Tibial nerve (tissue), 4 donors: ENCODE measurements around the gene CTNNA1. TPM values are rescaled to one million over a fixed set of nuclear protein-coding genes. Genes with fewer than 3 reads are reported as not detected.

ENCODE experiments used
- DNase-seq, 2 donors: peaks; one replicate each; pipeline ENCODE4 v3.0.0-alpha.2; 2019; ENCODE audit warnings: low spot score in 2 of 2
- H3K27ac ChIP-seq, 4 donors: fragments of 200-600 bp; sonication (generic) in 3 of 4; one replicate each; pipeline ENCODE4 v1.5.1; 2017 to 2019; ENCODE audit warnings: mild to moderate bottlenecking in 1 of 4
- H3K27me3 ChIP-seq, 2 donors: fragments of 200-600 bp; sonication (generic) in 1 of 2; one replicate each; pipeline versions ENCODE4 v1.5.1 to v1.6.0; 2017 to 2019
- H3K36me3 ChIP-seq, 3 donors: fragments of 200-600 bp; sonication (generic); one replicate each; pipeline ENCODE4 v1.5.1; 2018 to 2019
- H3K4me1 ChIP-seq, 4 donors: fragments of 200-600 bp; sonication (generic) in 3 of 4; one replicate each; pipeline ENCODE4 v1.5.1; 2017 to 2019
- H3K4me3 ChIP-seq, 4 donors: fragments of 200-600 bp; sonication (generic) in 3 of 4; one replicate each; pipeline ENCODE4 v1.5.1; 2017 to 2019; ENCODE audit warnings: mild to moderate bottlenecking in 1 of 4, moderate library complexity in 1 of 4
- H3K9me3 ChIP-seq, 4 donors: fragments of 200-600 bp; sonication (generic) in 3 of 4; one replicate each; pipeline ENCODE4 v1.5.1; 2017 to 2019
- EP300 ChIP-seq, 2 donors: sonication (generic); formaldehyde crosslinking; IDR thresholded peaks; one replicate each; pipeline ENCODE4 v1.6.1; 2017; ENCODE audit warnings: antibody characterized with exemption in 2 of 2, mild to moderate bottlenecking in 1 of 2
- POLR2A ChIP-seq, 2 donors: fragments of 450-650 bp; IDR thresholded peaks; one replicate each; pipeline ENCODE4 v1.6.1; 2017; ENCODE audit warnings: antibody characterized with exemption in 2 of 2, mild to moderate bottlenecking in 2 of 2, moderate library complexity in 2 of 2
- WGBS, 2 donors: methylation state at CpG; one replicate each; pipeline ENCODE4 v1.1.5; 2018; 5-methylcytosine and 5-hydroxymethylcytosine counted together
- total RNA-seq, 4 donors: library from RNA; depleted of rRNA; stranded (reverse); fragments of >200 nt; gene quantifications; one replicate each; pipeline ENCODE4 v1.1.0, GENCODE V29; 2016
- TF ChIP-seq, protein P1 (sequence below), 5 experiments: fragments of 200-600 bp in 3 of 5; fragments of 450-650 bp in 2 of 5; sonication (generic) in 3 of 5; IDR thresholded peaks; one replicate each; pipeline ENCODE4 v1.5.1; 2016 to 2019; ENCODE audit warnings: antibody characterized with exemption in 5 of 5, mild to moderate bottlenecking in 3 of 5, moderate library complexity in 2 of 5

CTNNA1 gene
- total RNA-seq, 4 donors from 2014 or later, result 292 to 447 (median 321) TPM

DNA sequence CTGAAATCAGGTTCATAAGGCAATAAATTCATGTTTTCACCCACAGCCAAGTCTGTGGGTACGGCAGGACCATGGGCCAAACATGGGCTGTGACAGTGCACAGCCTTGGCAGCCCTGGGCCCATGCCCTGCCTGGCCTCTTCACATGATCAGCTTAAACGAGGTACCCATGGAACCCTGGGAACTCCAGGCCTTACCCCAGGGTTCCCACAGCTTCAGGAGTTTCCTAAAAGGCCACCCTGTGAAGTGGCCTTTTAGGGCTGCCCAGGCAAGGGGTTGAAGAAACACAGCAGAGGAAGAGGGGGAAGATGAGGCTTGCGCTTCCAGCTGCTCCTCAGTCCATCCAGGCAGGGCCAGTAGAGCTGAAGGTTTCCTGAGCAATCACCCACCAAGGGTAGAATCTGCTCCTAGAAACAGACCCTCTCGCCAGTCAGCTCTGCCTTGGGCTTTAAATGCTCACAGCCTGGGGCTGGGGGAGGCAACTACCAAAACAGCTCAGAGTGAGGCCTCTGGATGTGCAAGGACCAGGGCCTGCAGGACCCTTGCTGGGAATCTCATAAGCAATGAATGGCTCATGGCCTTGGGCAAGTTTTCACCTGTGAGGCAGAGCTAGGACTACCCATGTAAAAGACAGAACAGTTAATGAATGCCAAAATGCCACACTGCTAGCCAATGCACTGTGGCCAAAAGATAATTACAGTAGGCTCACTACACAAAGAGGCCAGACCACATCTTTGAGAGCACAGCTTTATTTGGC lies 201.2 kb downstream of the CTNNA1 start:
- peak overlapping the region; percentile 69 to 89 (median 79) for H3K27ac ChIP-seq

DNA sequence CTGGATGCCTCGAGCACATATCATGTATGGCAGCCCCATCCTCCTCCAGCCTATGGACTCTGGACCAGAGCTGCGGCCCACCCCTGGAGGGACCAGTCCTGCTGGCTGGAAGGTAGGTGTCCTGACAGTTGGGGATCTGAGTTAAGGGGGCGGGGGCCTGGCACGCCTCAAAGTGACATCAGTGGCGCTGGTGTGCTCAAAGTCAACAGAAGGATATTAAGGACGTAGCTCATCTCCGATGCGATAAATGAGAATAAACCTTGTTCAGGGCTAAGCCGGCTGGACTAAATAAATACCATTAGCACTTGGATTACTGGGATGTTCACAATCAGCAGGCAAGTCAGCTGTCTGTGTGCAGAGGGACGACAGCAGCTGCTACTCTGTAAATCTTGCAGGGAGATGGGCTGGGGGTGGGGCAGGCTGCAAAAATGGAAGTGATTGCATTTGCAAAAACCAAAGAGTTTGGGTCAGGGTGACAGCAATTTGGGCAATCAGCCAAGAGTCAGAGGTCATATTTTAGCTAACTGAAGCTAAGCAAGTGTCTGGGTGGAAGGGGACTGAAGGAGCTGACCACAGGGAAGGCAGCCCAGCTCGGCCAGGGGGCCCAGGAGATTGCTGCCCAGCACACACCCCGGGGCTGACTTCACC lies 201.9 kb downstream of the CTNNA1 start:
- H3K4me3 ChIP-seq, result no peak overlapping the region
- no peaks in the 10 kb centered on the region for H3K27me3 ChIP-seq
- H3K9me3 ChIP-seq, result no peaks in the 10 kb centered on the region
- DNase-seq, result peak in 1 of 2 donors; percentile 33
- peak overlapping the region; percentile 54 to 89 (median 79) for H3K27ac ChIP-seq
- TF ChIP-seq EP300 (IDR thresholded peaks at IDR 0.05), result no peak
- TF ChIP-seq, protein P1, sequence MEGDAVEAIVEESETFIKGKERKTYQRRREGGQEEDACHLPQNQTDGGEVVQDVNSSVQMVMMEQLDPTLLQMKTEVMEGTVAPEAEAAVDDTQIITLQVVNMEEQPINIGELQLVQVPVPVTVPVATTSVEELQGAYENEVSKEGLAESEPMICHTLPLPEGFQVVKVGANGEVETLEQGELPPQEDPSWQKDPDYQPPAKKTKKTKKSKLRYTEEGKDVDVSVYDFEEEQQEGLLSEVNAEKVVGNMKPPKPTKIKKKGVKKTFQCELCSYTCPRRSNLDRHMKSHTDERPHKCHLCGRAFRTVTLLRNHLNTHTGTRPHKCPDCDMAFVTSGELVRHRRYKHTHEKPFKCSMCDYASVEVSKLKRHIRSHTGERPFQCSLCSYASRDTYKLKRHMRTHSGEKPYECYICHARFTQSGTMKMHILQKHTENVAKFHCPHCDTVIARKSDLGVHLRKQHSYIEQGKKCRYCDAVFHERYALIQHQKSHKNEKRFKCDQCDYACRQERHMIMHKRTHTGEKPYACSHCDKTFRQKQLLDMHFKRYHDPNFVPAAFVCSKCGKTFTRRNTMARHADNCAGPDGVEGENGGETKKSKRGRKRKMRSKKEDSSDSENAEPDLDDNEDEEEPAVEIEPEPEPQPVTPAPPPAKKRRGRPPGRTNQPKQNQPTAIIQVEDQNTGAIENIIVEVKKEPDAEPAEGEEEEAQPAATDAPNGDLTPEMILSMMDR (IDR thresholded peaks at IDR 0.05), result no peak
- no peak for TF ChIP-seq POLR2A (IDR thresholded peaks at IDR 0.05)
- 57 to 60% methylated on average over 12 of the region's 12 CpGs for WGBS, 2 donors
- H3K4me1 ChIP-seq, result peaks cover 3 to 61% (median 43%) of the 10 kb centered on the region in 4 donors
- H3K36me3 ChIP-seq, result no peaks in the 10 kb centered on the region

More for the DNA sequence above, 201.2 kb downstream of the CTNNA1 start:
- WGBS, 2 donors, result 69 to 74% methylated on average over 4 of the region's 4 CpGs
- no peak for TF ChIP-seq EP300 (IDR thresholded peaks at IDR 0.05)
- TF ChIP-seq POLR2A (IDR thresholded peaks at IDR 0.05), result no peak
- TF ChIP-seq, protein P1 (IDR thresholded peaks at IDR 0.05), result no peak
- no peaks in the 10 kb centered on the region for H3K36me3 ChIP-seq
- no peak for DNase-seq
- H3K4me1 ChIP-seq, result peaks cover 3 to 67% (median 45%) of the 10 kb centered on the region in 4 donors
- H3K27me3 ChIP-seq, result no peaks in the 10 kb centered on the region
- H3K4me3 ChIP-seq, result no peak overlapping the region
- no peaks in the 10 kb centered on the region for H3K9me3 ChIP-seq

DNA sequence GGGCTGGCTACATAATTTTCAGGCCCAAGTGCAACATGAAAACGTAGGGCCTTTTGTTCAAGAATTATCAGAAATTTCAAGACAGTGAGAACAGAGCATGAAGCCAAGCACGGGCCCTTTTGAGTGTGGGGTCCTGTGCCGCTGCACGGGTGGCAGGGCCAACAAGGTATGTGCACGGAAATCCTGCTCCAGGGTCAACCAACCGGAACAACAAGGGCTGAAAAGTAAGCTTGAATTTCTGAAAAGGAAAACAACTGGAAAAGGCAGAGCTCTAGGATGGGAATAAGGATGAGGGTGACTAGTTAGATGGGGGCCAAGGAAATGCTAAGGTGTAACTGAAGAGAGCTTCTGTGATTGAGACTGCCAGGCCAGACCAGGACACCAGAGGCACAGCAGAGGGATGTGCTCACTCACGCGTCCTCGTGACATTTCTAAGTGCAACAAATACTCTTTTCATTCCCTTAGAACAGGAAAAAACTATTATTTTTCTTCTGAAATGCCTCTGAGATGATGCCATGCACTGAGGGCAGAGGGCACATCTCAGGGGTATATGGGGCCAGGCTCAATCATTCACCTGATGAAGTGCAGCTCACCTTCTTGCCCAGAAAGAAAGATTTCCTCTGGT lies 202.6 kb downstream of the CTNNA1 start:
- Histone ChIP-seq H3K4me1 (peaks cover 3 to 58% (median 43%) of the 10 kb centered on the region in 4 donors), H3K27me3 (no peaks in the 10 kb centered on the region), H3K4me3 (no peak overlapping the region), H3K9me3 (no peaks in the 10 kb centered on the region), H3K36me3 (no peaks in the 10 kb centered on the region), H3K27ac (peak overlapping the region in 3 of 4 donors; percentile 54 to 89 (median 80))
- TF ChIP-seq, protein P1 (IDR thresholded peaks at IDR 0.05), result no peak
- TF ChIP-seq POLR2A (IDR thresholded peaks at IDR 0.05) (no peak), EP300 (IDR thresholded peaks at IDR 0.05) (no peak)
- no peak for DNase-seq
- 52 to 54% methylated on average over 9 of the region's 9 CpGs for WGBS, 2 donors

DNA sequence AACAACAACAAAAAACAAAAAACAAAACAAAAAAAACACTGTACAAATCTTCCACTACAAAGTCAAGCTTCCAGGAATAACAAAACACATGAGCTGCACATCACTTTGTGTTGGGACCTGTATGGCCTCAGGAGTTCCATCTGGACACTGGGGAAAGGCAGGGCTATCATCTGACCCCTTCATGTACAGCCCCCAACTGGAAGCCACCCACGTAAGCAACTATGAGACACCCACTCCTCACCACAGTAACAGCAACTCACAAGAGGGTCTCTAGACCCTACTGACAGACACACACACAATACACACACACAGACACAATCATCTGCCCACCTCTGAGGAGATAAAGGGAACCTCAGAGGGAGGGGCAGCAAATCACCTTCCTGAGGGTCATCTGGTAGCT lies 203.6 kb downstream of the CTNNA1 start:
- no peak overlapping the region for H3K4me3 ChIP-seq
- H3K4me1 ChIP-seq, result peaks cover 3 to 54% (median 39%) of the 10 kb centered on the region in 4 donors
- TF ChIP-seq EP300 (IDR thresholded peaks at IDR 0.05), result no peak
- TF ChIP-seq, protein P1 (IDR thresholded peaks at IDR 0.05), result no peak
- no peak for TF ChIP-seq POLR2A (IDR thresholded peaks at IDR 0.05)
- H3K27ac ChIP-seq, result no peak overlapping the region
- DNase-seq, result no peak
- no peaks in the 10 kb centered on the region for H3K27me3 ChIP-seq
- no peaks in the 10 kb centered on the region for H3K9me3 ChIP-seq
- H3K36me3 ChIP-seq, result no peaks in the 10 kb centered on the region
- WGBS, 2 donors, result 88 to 100% methylated on average over 1 of the region's 1 CpG
